T-cell (primary cell): ENCODE data around the gene LRWD1. TPM values are rescaled to one million over a fixed set of nuclear protein-coding genes. Genes with fewer than 3 reads are reported as not detected.
A peak's percentile ranks its signal among the peaks of the same experiment; 100 is the strongest.
"Not testable (repeated sequence)": the region's sequence is repeated elsewhere in the genome, so short reads cannot be mapped to it uniquely, and the experiment has no call there.

ENCODE experiments used
- ATAC-seq, 4 experiments: fragments of 200-7000 bp in 3 of 4; fragments of 150-1000 bp in 1 of 4; cut with Tn5 transposase; replicated peaks in 1 of 4; 1 replicate in 3 of 4; 2 replicates in 1 of 4; pipeline ENCODE4 v1.10.0; 2021; ENCODE audit warnings: moderate library complexity in 3 of 4, mild to moderate bottlenecking in 2 of 4, moderate number of reproducible peaks in 1 of 4
- CTCF ChIA-PET, 2 donors: fragments of 300-600 bp; sonication (Branson Sonifier 250); formaldehyde crosslinking; loops; one replicate each; lab custom pipeline; 2022; ENCODE audit warnings: antibody characterized with exemption in 2 of 2; lab: Charles Lee
- POLR2A ChIA-PET, 2 donors: fragments of 300-600 bp; sonication (Branson Sonifier 250); formaldehyde crosslinking; loops; one replicate each; lab custom pipeline; 2022; ENCODE audit warnings: antibody characterized with exemption in 2 of 2; lab: Charles Lee
- DNase-seq, 35 experiments: peaks; one replicate each; pipeline versions ENCODE4 v3.0.0 to v3.0.0-alpha.2; 2013 to 2023
- H3K27ac ChIP-seq: one replicate; pipeline ENCODE4 v1.5.1; 2013; ENCODE audit warnings: low read length
- H3K27me3 ChIP-seq, 2 experiments: replicated peaks in 1 of 2; 1 replicate in 1 of 2; 2 replicates in 1 of 2; pipeline versions ENCODE4 v1.6.1 to v1.7.0; 2013; ENCODE audit warnings: low read length in 1 of 2, mixed read lengths in 1 of 2; ENCODE audit not compliant: control insufficient read depth in 2 of 2, insufficient read depth in 2 of 2; ENCODE audit errors: extremely low read depth in 1 of 2
- H3K36me3 ChIP-seq, 2 donors: 1 replicate in 1 of 2; 2 replicates in 1 of 2; pipeline versions ENCODE4 v1.6.1 to v1.7.0; 2013; ENCODE audit warnings: low read length in 1 of 2; ENCODE audit not compliant: control insufficient read depth in 2 of 2, insufficient read depth in 1 of 2; ENCODE audit errors: extremely low read depth in 1 of 2
- H3K4me1 ChIP-seq, 2 experiments: 1 replicate in 1 of 2; 2 replicates in 1 of 2; pipeline versions ENCODE4 v1.6.1 to v1.7.0; 2013; ENCODE audit warnings: low read length in 2 of 2, mixed read lengths in 1 of 2; ENCODE audit not compliant: insufficient read depth in 2 of 2, control insufficient read depth in 1 of 2; ENCODE audit errors: extremely low read depth in 1 of 2
- H3K4me3 ChIP-seq, 2 donors: 1 replicate in 1 of 2; 2 replicates in 1 of 2; pipeline versions ENCODE4 v1.5.1 to v1.7.0; 2013; ENCODE audit warnings: mild to moderate bottlenecking in 2 of 2, low read length in 1 of 2, moderate library complexity in 1 of 2; ENCODE audit not compliant: control insufficient read depth in 1 of 2; ENCODE audit errors: extremely low read depth in 1 of 2
- H3K9me3 ChIP-seq: 2 replicates; pipeline ENCODE4 v1.7.0; 2013
- H3K27ac Mint-ChIP-seq, 2 donors: one replicate each; pipeline ENCODE4 v1.8.0; 2020 to 2021; ENCODE audit warnings: mild to moderate bottlenecking in 2 of 2, mixed read lengths in 2 of 2
- H3K27me3 Mint-ChIP-seq, 2 donors: one replicate each; pipeline ENCODE4 v1.8.0; 2021 to 2022; ENCODE audit warnings: mixed read lengths in 2 of 2
- H3K36me3 Mint-ChIP-seq: one replicate; pipeline ENCODE4 v1.8.0; 2021; ENCODE audit warnings: mixed read lengths
- H3K4me1 Mint-ChIP-seq, 3 donors: one replicate each; pipeline ENCODE4 v1.8.0; 2020 to 2022; ENCODE audit warnings: mixed read lengths in 3 of 3, mild to moderate bottlenecking in 1 of 3
- H3K4me3 Mint-ChIP-seq, 3 donors: one replicate each; pipeline ENCODE4 v1.8.0; 2020 to 2022; ENCODE audit warnings: mild to moderate bottlenecking in 3 of 3, mixed read lengths in 3 of 3, moderate library complexity in 3 of 3
- H3K9me3 Mint-ChIP-seq, 3 donors: one replicate each; pipeline ENCODE4 v1.8.0; 2020 to 2022; ENCODE audit warnings: mixed read lengths in 3 of 3
- WGBS: methylation state at CpG from one replicate; pipeline ENCODE4 v1.1.5; 2013; ENCODE audit warnings: missing lambda C conversion rate; ENCODE audit not compliant: insufficient coverage; 5-methylcytosine and 5-hydroxymethylcytosine counted together
- total RNA-seq, 35 experiments: library from RNA in 6 of 35; stranded (reverse) in 6 of 35; fragments of 120-200 nt in 1 of 35; gene quantifications; one replicate each; pipeline versions ENCODE4 v1.2.1 to v1.2.4 and lab custom pipeline; 2013 to 2026

Gene LRWD1
- total RNA-seq, 5 donors from 2014 or later (not counting 1 experiment from before 2014, with no cell fraction given), result 14.0 to 29.0 (median 23.9) TPM

DNA sequence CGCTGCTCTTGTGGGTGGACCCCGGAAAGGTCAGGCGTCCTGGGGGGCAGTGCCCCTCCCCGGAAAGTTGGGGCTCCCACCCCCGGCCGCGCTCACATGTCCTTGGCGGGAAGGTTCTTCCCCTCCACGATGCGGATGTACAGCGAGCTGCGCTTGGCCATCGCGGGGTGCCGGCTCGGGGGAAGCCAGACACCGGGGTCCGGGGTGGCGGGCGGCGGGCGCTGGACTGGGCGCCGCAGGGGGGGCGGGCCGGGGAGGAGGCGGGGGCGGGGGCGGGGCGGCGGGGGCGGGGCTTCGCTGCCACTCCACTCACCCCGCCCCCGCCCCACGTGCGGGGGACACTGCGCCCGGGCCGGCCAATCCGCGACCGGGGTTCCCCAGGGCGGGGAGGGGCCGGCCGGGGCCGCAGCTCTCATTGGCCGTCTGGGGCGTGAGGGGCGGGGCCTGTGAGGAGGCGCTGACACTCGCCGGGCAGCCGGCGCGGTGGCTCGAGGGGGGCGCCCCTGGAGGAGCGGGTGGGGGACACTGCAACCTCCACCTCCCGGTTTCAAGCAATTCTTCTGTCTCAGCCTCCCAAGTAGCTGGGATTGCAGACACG, 52.9 kb downstream of the LRWD1 start, which contains the start of gene RASA4B:
TSS of gene RASA4B (minus strand) at position 228 of the 598 bp plus-strand sequence. CDS start at position 161, 67 bp downstream.
- H3K4me1 ChIP-seq, CTCF ChIA-PET, POLR2A ChIA-PET, H3K27me3 ChIP-seq, H3K36me3 Mint-ChIP-seq, H3K9me3 ChIP-seq, H3K27me3 Mint-ChIP-seq, H3K9me3 Mint-ChIP-seq, H3K27ac Mint-ChIP-seq, H3K27ac ChIP-seq, H3K4me1 Mint-ChIP-seq, H3K4me3 ChIP-seq, H3K36me3 ChIP-seq: not testable (repeated sequence)
- no CpG with 5 or more reads among the region's 61 CpGs for WGBS
- DNase-seq, result peak in 4 of 35 experiments; percentile 2 to 35 (median 32)
- peak within 1 kb of the TSS in 1 of 3 donors; percentile 54 for H3K4me3 Mint-ChIP-seq
- ATAC-seq, result peak; percentile 99 to 100 (median 99)

DNA sequence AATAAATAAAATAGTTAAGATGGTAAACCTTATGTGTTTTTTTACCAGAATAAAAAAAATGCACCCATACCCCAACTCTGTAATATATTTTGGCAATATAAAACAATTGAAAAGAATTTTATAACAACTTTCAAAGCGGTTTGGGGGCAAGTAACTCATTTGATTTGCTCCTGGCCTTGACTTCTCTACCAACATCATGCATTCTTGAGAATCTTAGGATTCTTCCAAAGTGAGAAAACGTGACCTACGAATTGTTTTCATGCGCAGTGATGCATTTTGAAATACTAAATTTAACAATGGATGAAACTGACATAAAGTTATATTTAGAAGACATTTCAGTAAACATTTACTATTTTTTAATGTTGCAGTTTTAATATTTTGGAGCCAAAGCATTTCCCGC, 56.0 kb downstream of the LRWD1 start:
- H3K36me3 Mint-ChIP-seq, H3K36me3 ChIP-seq, CTCF ChIA-PET, H3K27me3 ChIP-seq, H3K4me1 Mint-ChIP-seq, H3K9me3 ChIP-seq, POLR2A ChIA-PET, H3K4me3 Mint-ChIP-seq, H3K27ac ChIP-seq, DNase-seq, H3K9me3 Mint-ChIP-seq, ATAC-seq, H3K27me3 Mint-ChIP-seq, H3K4me3 ChIP-seq, H3K4me1 ChIP-seq, H3K27ac Mint-ChIP-seq: not testable (repeated sequence)
- no CpG with 5 or more reads among the region's 5 CpGs for WGBS

Other genes with a start within 250 kb of the LRWD1 start
- 1 to 10 TPM in 4 of 5 donors, under 1 TPM in 1; 0.90 to 5.0 (median 2.5) TPM for gene SH2B2, start 178.1 kb upstream of the LRWD1 start, total RNA-seq
- not detected for gene SPDYE6, start 108.5 kb upstream of the LRWD1 start, total RNA-seq
- 10 to 100 TPM; 37.1 to 56.2 (median 48.3) TPM for gene PRKRIP1, start 68.6 kb upstream of the LRWD1 start, total RNA-seq
- 10 to 100 TPM; 23.0 to 47.5 (median 37.8) TPM for gene ORAI2, start 31.4 kb upstream of the LRWD1 start, total RNA-seq
- gene ALKBH4, start 121 bp upstream of the LRWD1 start, total RNA-seq, result 10 to 100 TPM in 3 of 5 donors, 1 to 10 TPM in 2; 5.6 to 13.5 (median 12.2) TPM
- gene POLR2J, start 13.9 kb downstream of the LRWD1 start, total RNA-seq, result 10 to 100 TPM; 35.2 to 53.7 (median 42.3) TPM
- 10 to 100 TPM; 18.3 to 57.0 (median 43.0) TPM for gene RASA4B, start 52.8 kb downstream of the LRWD1 start, total RNA-seq
- 100 to 1,000 TPM in 1 of 5 donors, 10 to 100 TPM in 4; 34.6 to 115 (median 65.8) TPM for gene UPK3BL2, start 78.7 kb downstream of the LRWD1 start, total RNA-seq
- under 1 TPM; 0.35 to 0.77 (median 0.58) TPM for gene SPDYE2, start 86.2 kb downstream of the LRWD1 start, total RNA-seq
- gene POLR2J3, start 107.6 kb downstream of the LRWD1 start, total RNA-seq, result 100 to 1,000 TPM in 2 of 5 donors, 10 to 100 TPM in 3; 71.3 to 228 (median 97.5) TPM
- gene RASA4, start 151.8 kb downstream of the LRWD1 start, total RNA-seq, result 10 to 100 TPM; 63.3 to 89.0 (median 71.6) TPM
- 100 to 1,000 TPM in 2 of 5 donors, 10 to 100 TPM in 3; 39.0 to 128 (median 47.3) TPM for gene UPK3BL1, start 177.8 kb downstream of the LRWD1 start, total RNA-seq
- not detected for gene SPDYE2B, start 185.3 kb downstream of the LRWD1 start, total RNA-seq
- gene POLR2J2, start 206.7 kb downstream of the LRWD1 start, total RNA-seq, result 10 to 100 TPM; 20.8 to 70.3 (median 23.8) TPM